HG03103 (cell line): ENCODE results near the gene TCF23.
"Not testable (repeated sequence)": the region's sequence is repeated elsewhere in the genome, so short reads cannot be mapped to it uniquely, and the experiment has no call there.

Source experiments
- ATAC-seq: cut with Tn5 transposase; IDR thresholded peaks from one replicate; pipeline ENCODE4 v1.9.1; 2021; ENCODE audit warnings: low read depth; ENCODE audit not compliant: unreplicated experiment

The TCF23 gene

GRCh38 chr2:27152102-27152795, 3.4 kb downstream of the TCF23 start:
- no peak for ATAC-seq

- ATAC-seq, result no peak
Measured at GRCh38 chr2:27152796-27153464, 4.1 kb downstream of the TCF23 start.

GRCh38 chr2:27154488-27154887, 5.7 kb downstream of the TCF23 start:
- ATAC-seq, result no peak

GRCh38 chr2:27155069-27155520, 6.3 kb downstream of the TCF23 start:
- no peak for ATAC-seq

- ATAC-seq, result no peak
Measured at GRCh38 chr2:27158468-27158867, 9.7 kb downstream of the TCF23 start.

- no peak for ATAC-seq
Measured at GRCh38 chr2:27159271-27159670, 10.5 kb downstream of the TCF23 start.

- ATAC-seq, result no peak
Measured at GRCh38 chr2:27160191-27160590, 11.4 kb downstream of the TCF23 start.

GRCh38 chr2:27162151-27163121, 13.6 kb downstream of the TCF23 start:
- ATAC-seq, result no peak

- ATAC-seq, result no peak
Measured at GRCh38 chr2:27164960-27165763, 16.4 kb downstream of the TCF23 start.

GRCh38 chr2:27170581-27171337, 22.0 kb downstream of the TCF23 start:
- no peak for ATAC-seq

GRCh38 chr2:27171351-27171848, 22.6 kb downstream of the TCF23 start:
- ATAC-seq, result no peak

- no peak for ATAC-seq
Measured at GRCh38 chr2:27174638-27175037, 25.8 kb downstream of the TCF23 start.

GRCh38 chr2:27175330-27175729, 26.5 kb downstream of the TCF23 start:
- ATAC-seq, result no peak

- not testable (repeated sequence) for ATAC-seq
Measured at GRCh38 chr2:27175781-27176180, 27.0 kb downstream of the TCF23 start.

GRCh38 chr2:27177441-27178351, 28.9 kb downstream of the TCF23 start:
- ATAC-seq, result no peak

- no peak for ATAC-seq
Measured at GRCh38 chr2:27178469-27178868, 29.7 kb downstream of the TCF23 start.

GRCh38 chr2:27179344-27180000, 30.7 kb downstream of the TCF23 start:
- ATAC-seq, result no peak

- ATAC-seq, result no peak
Measured at GRCh38 chr2:27182346-27182745, 33.5 kb downstream of the TCF23 start.
